IMR-90 (cell line): ENCODE measurements around the gene CISTR.

Experiments
- CTCF ChIP-seq: conservative IDR thresholded peaks from 2 replicates; pipeline ENCODE4 v1.5.1; 2012; ENCODE audit warnings: mild to moderate bottlenecking, low read depth, low read length, improper control_type of control experiment
- MXI1 ChIP-seq: IDR thresholded peaks from 2 replicates; pipeline ENCODE4 v1.6.1; 2012; ENCODE audit warnings: low read depth, mild to moderate bottlenecking, low read length, moderate library complexity, borderline replicate concordance

- TF ChIP-seq CTCF (no peak), MXI1 (no peak)
Observed at GRCh38 chr12:53726341-53726740, 25.4 kb downstream of the CISTR start.
